SK-N-MC (cell line): ENCODE measurements around the gene CNGB1.

Experiments used
- EZH2 ChIP-seq: fragments of 200-600 bp; sonication (generic); IDR thresholded peaks from one replicate; pipeline ENCODE4 v1.6.1; 2017; ENCODE audit warnings: antibody characterized with exemption
- FOXP2 ChIP-seq: optimal IDR thresholded peaks from 2 replicates; pipeline ENCODE3; 2011; ENCODE audit warnings: mild to moderate bottlenecking, moderate library complexity; ENCODE audit not compliant: insufficient read depth; ENCODE audit errors: extremely low read length, control extremely low read depth
- POLR2AphosphoS5 ChIP-seq: IDR thresholded peaks from 2 replicates; pipeline ENCODE4 v1.6.1; 2012; ENCODE audit warnings: mild to moderate bottlenecking, low read depth, low read length, borderline replicate concordance

DNA sequence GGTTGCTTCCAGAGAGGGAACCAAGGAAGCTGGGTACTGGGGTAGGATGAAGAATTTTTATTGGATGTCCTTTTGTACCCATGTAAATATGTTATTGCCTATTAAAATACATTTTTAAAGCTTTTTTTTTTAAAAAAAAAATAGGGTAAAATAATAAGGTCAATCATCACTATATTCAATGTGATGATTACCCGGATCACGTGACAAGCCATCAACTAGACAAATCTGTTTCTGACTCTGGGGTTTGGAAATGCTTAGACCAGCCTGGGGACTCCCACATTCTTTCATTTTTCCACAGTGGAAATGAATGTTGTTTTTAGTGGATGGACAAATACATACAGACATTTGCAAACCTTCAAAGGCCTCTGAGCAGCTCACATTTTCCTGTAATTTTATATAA is 88.7 kb downstream of the CNGB1 start:
- TF ChIP-seq POLR2AphosphoS5 (no peak), EZH2 (no peak), FOXP2 (no peak)
